ACC112 (cell line): Measurements from ENCODE around the gene LRRC47.

Experiments used
- H2AFZ ChIP-seq: fragments of 200-600 bp; sonication (generic); one replicate; pipeline ENCODE4 v1.6.0; 2017; ENCODE audit warnings: antibody characterized with exemption, low read length; ENCODE audit not compliant: unreplicated experiment
- H3K27ac ChIP-seq: fragments of 200-600 bp; sonication (generic); 2 replicates; pipeline ENCODE4 v1.5.1; 2014; ENCODE audit warnings: low read depth, mild to moderate bottlenecking, antibody characterized with exemption, low read length, moderate library complexity
- H3K27me3 ChIP-seq: fragments of 200-600 bp; sonication (generic); 2 replicates; pipeline ENCODE4 v1.6.1; 2014; ENCODE audit warnings: mild to moderate bottlenecking, antibody characterized with exemption, low read length, moderate library complexity, mixed read lengths; ENCODE audit not compliant: insufficient read depth
- H3K36me3 ChIP-seq: fragments of 200-600 bp; sonication (generic); 2 replicates; pipeline ENCODE4 v1.6.1; 2016; ENCODE audit warnings: mild to moderate bottlenecking, antibody characterized with exemption, low read length, moderate library complexity, mixed read lengths; ENCODE audit not compliant: insufficient read depth
- H3K4me1 ChIP-seq: fragments of 200-600 bp; sonication (generic); one replicate; pipeline ENCODE4 v1.6.1; 2016; ENCODE audit warnings: low read length, mixed read lengths; ENCODE audit not compliant: insufficient read depth, unreplicated experiment, control insufficient read depth
- H3K4me3 ChIP-seq: fragments of 200-600 bp; sonication (generic); 2 replicates; pipeline ENCODE4 v1.5.1; 2014; ENCODE audit warnings: mild to moderate bottlenecking, low read depth, low read length
- H3K79me2 ChIP-seq: fragments of 200-600 bp; sonication (generic); one replicate; pipeline ENCODE4 v1.6.0; 2016; ENCODE audit warnings: low read length; ENCODE audit not compliant: control insufficient read depth, unreplicated experiment, insufficient read depth

Gene LRRC47

GRCh38 chr1:3731583-3732433, 64.5 kb downstream of the LRRC47 start:
- H3K36me3 ChIP-seq: no peaks in the 10 kb centered on the region
- H2AFZ ChIP-seq: no peak overlapping the region
- peaks cover 4% of the 10 kb centered on the region for H3K4me1 ChIP-seq
- no peak overlapping the region for H3K4me3 ChIP-seq
- H3K27ac ChIP-seq: no peak overlapping the region
- peaks cover 16% of the 10 kb centered on the region; the same call in 1 of the 2 replicates for H3K27me3 ChIP-seq
- H3K79me2 ChIP-seq: no peaks in the 10 kb centered on the region

GRCh38 chr1:3730543-3731247, 65.6 kb downstream of the LRRC47 start:
- Histone ChIP-seq H3K4me1 (no peaks in the 10 kb centered on the region), H3K36me3 (no peaks in the 10 kb centered on the region), H3K27ac (no peak overlapping the region), H3K79me2 (no peaks in the 10 kb centered on the region), H3K4me3 (no peak overlapping the region), H2AFZ (no peak overlapping the region), H3K27me3 (peaks cover 16% of the 10 kb centered on the region; the same call in 1 of the 2 replicates)

GRCh38 chr1:3729594-3730542, 66.4 kb downstream of the LRRC47 start:
- Histone ChIP-seq H3K27ac (no peak overlapping the region), H2AFZ (no peak overlapping the region), H3K4me1 (no peaks in the 10 kb centered on the region), H3K36me3 (no peaks in the 10 kb centered on the region), H3K27me3 (peaks cover 16% of the 10 kb centered on the region; the same call in 1 of the 2 replicates), H3K4me3 (no peak overlapping the region), H3K79me2 (no peaks in the 10 kb centered on the region)
